GM19035 (cell line): ENCODE results near the gene DPP4.
"Not testable (repeated sequence)": the region's sequence is repeated elsewhere in the genome, so short reads cannot be mapped to it uniquely, and the experiment has no call there.

Experiments
- ATAC-seq: cut with Tn5 transposase; IDR thresholded peaks from one replicate; pipeline ENCODE4 v1.9.1; 2021; ENCODE audit not compliant: unreplicated experiment

The DPP4 gene

GRCh38 chr2:161965994-161966393, 108.0 kb downstream of the DPP4 start:
- ATAC-seq = no peak

GRCh38 chr2:161964160-161964559, 109.9 kb downstream of the DPP4 start:
- no peak for ATAC-seq

DNA sequence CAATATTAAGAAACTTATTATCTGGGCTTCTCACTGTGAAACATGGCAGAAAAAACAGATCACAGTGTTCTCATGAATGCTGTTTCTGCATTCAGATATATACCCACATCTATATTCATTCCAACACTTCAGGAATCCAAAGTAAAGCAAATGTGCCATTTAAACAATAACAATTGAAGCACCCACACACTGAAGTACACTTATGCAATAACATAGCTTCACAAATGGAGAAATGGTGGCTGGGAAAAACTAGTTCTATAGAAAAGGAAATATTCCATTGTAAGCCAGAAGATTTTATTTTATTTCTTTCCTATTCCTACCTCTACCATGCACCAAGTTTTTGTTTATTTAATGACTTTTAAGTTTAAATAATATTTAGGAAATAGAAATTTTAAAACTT, 111.9 kb downstream of the DPP4 start:
- no peak for ATAC-seq

- no peak for ATAC-seq
Measured at GRCh38 chr2:161961061-161961460, 113.0 kb downstream of the DPP4 start.

- no peak for ATAC-seq
Measured at GRCh38 chr2:161956738-161957137, 117.3 kb downstream of the DPP4 start.

- no peak for ATAC-seq
Measured at GRCh38 chr2:161955211-161955610, 118.8 kb downstream of the DPP4 start.

GRCh38 chr2:161954103-161954502, 119.9 kb downstream of the DPP4 start:
- no peak for ATAC-seq

- not testable (repeated sequence) for ATAC-seq
Measured at GRCh38 chr2:161953367-161953766, 120.6 kb downstream of the DPP4 start.

DNA sequence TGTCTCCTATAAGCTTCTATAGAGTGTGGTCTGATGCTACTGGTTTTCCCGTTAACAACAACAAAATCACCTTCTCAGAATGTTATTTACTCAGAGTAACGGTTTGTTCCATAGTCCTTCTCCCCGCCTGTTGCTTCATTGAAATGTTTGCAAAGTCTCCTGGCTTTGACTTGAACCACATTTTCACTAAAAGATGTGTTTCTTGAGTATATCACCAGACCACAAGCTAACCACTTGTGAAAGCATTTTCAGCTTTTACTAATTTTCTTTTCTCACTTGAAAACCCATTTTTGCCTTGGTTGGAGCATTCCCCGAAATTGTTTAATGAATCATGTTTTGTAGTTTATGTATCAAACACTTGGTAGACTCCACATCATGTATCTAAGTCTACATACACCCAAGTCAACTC, 121.2 kb downstream of the DPP4 start:
- no peak for ATAC-seq

GRCh38 chr2:161947836-161948235, 126.2 kb downstream of the DPP4 start:
- no peak for ATAC-seq

- ATAC-seq = no peak
Measured at GRCh38 chr2:161947406-161947805, 126.6 kb downstream of the DPP4 start.

DNA sequence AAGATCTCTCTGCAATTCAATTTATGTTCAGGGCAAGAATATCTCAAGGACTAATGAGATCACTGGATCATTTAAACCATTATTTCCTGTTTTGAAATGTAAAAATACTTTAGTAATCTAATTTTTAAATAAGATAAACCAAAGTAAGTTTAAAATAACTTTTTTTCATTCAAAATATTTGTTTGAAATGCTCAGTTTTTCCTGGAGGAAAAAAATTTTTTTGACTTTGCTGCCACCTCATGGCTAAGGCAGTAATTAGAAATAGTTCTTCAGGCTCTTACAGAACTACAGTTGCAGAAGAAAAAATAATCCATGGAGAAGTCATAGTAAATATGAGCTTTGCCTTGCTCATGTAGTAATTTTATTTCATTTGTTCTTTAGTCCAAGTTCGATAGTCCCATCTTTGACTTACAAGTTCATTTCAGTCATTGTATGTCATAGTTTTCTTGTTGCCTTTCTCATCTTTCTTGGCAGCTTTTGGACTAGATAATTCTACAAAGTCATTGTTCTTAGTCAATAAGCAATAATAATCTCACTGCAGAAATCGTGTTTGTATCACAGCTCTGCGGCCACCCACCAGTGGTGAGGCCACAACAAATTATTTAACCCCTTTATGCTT, 127.4 kb downstream of the DPP4 start:
- peak; percentile 57 for ATAC-seq

- no peak for ATAC-seq
Measured at GRCh38 chr2:161943011-161943410, 131.0 kb downstream of the DPP4 start.
